GM12892 (cell line): Measurements from ENCODE around the gene DPF3.

ENCODE experiments used
- POLR2A ChIP-seq: IDR thresholded peaks from 2 replicates; pipeline ENCODE4 v1.6.1; 2011; ENCODE audit warnings: low read depth, low read length, control low read depth
- POLR2AphosphoS5 ChIP-seq: IDR thresholded peaks from 2 replicates; pipeline ENCODE4 v1.6.1; 2011; ENCODE audit warnings: low read depth, low read length, control low read depth
- TAF1 ChIP-seq: IDR thresholded peaks from 2 replicates; pipeline ENCODE4 v1.6.1; 2011; ENCODE audit warnings: low read depth, mild to moderate bottlenecking, control low read depth, low read length, borderline replicate concordance

DNA sequence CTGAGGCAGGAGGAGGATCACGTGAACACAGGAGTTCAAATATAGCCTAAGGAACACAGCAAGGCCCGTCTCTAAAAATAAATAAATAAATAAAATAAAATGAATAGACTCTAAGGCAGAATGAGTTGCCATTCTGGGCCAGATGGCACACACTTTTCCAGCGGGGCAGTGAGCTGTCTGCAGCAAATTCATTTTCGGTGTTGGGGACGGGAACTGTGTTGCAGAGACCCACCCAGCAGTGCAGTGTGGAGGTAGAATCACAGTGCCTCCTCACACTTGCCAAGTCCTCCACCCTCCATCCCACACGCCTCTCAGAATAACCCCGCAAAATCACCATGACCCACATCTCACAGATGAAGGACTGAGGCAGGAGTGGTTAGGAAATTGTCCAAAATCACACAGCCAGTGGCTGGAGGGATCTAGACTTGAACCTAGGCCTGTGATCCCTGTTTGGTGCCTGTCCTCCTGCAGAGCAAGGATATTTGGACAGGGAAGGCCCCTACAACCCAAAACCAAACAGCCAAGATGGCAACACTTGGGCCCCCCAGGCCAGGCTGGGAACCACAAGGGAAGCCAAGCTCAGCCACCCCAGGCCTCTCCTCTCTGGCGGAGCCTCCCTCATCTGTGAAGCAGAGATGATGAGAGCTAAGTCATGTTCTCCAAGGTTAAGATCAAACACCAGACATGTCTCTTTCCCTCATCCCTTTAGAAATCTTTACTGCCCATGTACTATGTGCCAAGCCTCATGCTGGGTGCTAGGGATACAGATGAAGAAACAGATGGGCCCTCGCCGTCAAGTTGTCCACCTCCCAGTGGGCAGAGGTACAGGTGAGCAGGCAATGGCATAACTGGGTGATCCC lies 152.7 kb downstream of the DPF3 start:
- TF ChIP-seq POLR2A (no peak), POLR2AphosphoS5 (no peak), TAF1 (no peak)
